Fibroblast of pulmonary artery (primary cell): ENCODE results near the gene ZFAND2A.

ENCODE experiments used
- DNase-seq: peaks from one replicate; pipeline ENCODE4 v3.0.0-alpha.2; 2010; ENCODE audit warnings: low read depth
- H3K4me3 ChIP-seq: replicated peaks from 2 replicates; pipeline ENCODE4 v1.5.1; 2011; ENCODE audit warnings: low read depth, mild to moderate bottlenecking, control low read depth, low read length, moderate library complexity
- CTCF ChIP-seq: IDR thresholded peaks from 2 replicates; pipeline ENCODE4 v1.5.1; 2011; ENCODE audit warnings: mild to moderate bottlenecking, control low read depth, low read length, inconsistent platforms; ENCODE audit errors: missing control alignments

Gene ZFAND2A

GRCh38 chr7:1109581-1110310 is 50.2 kb downstream of the ZFAND2A start:
- DNase-seq: no peak
- no peak overlapping the region for H3K4me3 ChIP-seq
- TF ChIP-seq CTCF: no peak

GRCh38 chr7:1108264-1108920 is 51.6 kb downstream of the ZFAND2A start:
- DNase-seq: no peak
- TF ChIP-seq CTCF: no peak
- no peak overlapping the region for H3K4me3 ChIP-seq

GRCh38 chr7:1106793-1107421 is 53.1 kb downstream of the ZFAND2A start:
- DNase-seq: no peak
- H3K4me3 ChIP-seq: no peak overlapping the region
- no peak for TF ChIP-seq CTCF

GRCh38 chr7:1106063-1106792 is 53.8 kb downstream of the ZFAND2A start:
- no peak for TF ChIP-seq CTCF
- H3K4me3 ChIP-seq: no peak overlapping the region
- DNase-seq: no peak

- H3K4me3 ChIP-seq: no peak overlapping the region
- no peak for TF ChIP-seq CTCF
- no peak for DNase-seq
Measured at GRCh38 chr7:1105189-1105588, 54.8 kb downstream of the ZFAND2A start.

GRCh38 chr7:1104516-1105179 is 55.3 kb downstream of the ZFAND2A start:
- no peak for TF ChIP-seq CTCF
- no peak overlapping the region for H3K4me3 ChIP-seq
- no peak for DNase-seq
